ENCODE data around the gene OR10A4.

DNA sequence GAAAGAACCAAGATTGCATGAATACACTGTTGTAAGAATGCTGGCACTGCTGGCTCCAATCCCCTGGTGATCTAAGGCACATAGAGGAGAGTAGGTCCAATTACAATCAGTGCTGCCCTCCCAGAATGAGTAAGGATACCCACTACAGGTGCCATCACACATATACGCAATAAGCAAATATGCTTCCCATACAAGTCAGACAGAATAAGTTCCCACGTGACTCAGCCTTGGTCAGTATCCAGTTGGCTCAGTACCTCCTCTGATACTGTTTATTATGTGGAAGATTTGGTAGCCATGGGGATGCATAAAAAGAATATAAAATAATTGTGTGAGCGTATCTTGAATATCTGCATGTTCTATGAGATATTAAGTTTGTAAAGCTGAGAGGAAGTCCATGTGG, 35.5 kb downstream of the OR10A4 start:
- TF ChIP-seq, protein P1, sequence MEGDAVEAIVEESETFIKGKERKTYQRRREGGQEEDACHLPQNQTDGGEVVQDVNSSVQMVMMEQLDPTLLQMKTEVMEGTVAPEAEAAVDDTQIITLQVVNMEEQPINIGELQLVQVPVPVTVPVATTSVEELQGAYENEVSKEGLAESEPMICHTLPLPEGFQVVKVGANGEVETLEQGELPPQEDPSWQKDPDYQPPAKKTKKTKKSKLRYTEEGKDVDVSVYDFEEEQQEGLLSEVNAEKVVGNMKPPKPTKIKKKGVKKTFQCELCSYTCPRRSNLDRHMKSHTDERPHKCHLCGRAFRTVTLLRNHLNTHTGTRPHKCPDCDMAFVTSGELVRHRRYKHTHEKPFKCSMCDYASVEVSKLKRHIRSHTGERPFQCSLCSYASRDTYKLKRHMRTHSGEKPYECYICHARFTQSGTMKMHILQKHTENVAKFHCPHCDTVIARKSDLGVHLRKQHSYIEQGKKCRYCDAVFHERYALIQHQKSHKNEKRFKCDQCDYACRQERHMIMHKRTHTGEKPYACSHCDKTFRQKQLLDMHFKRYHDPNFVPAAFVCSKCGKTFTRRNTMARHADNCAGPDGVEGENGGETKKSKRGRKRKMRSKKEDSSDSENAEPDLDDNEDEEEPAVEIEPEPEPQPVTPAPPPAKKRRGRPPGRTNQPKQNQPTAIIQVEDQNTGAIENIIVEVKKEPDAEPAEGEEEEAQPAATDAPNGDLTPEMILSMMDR (IDR thresholded peaks at IDR 0.05), result no peak
- TF ChIP-seq POLR2A (IDR thresholded peaks at IDR 0.05) (no peak), POLR2AphosphoS5 (IDR thresholded peaks at IDR 0.05) (no peak), EP300 (IDR thresholded peaks at IDR 0.05) (no peak)

Data from gastroesophageal sphincter (tissue), 3 donors.